ENCODE measurements around the gene SNX8.

SNX8 gene

GRCh38 chr7:2289111-2289586 lies 25.1 kb downstream of the SNX8 start:
- DNase-seq = peak; percentile 91

- DNase-seq = no peak
Observed at GRCh38 chr7:2288503-2288902, 25.7 kb downstream of the SNX8 start.

GRCh38 chr7:2287745-2288144 lies 26.5 kb downstream of the SNX8 start:
- DNase-seq = no peak

- DNase-seq = no peak
Observed at GRCh38 chr7:2283074-2283473, 31.2 kb downstream of the SNX8 start.

- no peak for DNase-seq
Observed at GRCh38 chr7:2282185-2282751, 32.0 kb downstream of the SNX8 start.

- peak; percentile 80 for DNase-seq
Observed at GRCh38 chr7:2281541-2281940, 32.7 kb downstream of the SNX8 start.

- DNase-seq = no peak
Observed at GRCh38 chr7:2280424-2280823, 33.8 kb downstream of the SNX8 start.

GRCh38 chr7:2279896-2280295 lies 34.3 kb downstream of the SNX8 start:
- DNase-seq = peak; percentile 67

- DNase-seq = peak; percentile 9
Observed at GRCh38 chr7:2278026-2278425, 36.2 kb downstream of the SNX8 start.

GRCh38 chr7:2276107-2276506 lies 38.1 kb downstream of the SNX8 start:
- no peak for DNase-seq

GRCh38 chr7:2275101-2275500 lies 39.1 kb downstream of the SNX8 start:
- no peak for DNase-seq

- peak; percentile 14 for DNase-seq
Observed at GRCh38 chr7:2274666-2275065, 39.6 kb downstream of the SNX8 start.

- no peak for DNase-seq
Observed at GRCh38 chr7:2273866-2274265, 40.4 kb downstream of the SNX8 start.

GRCh38 chr7:2272031-2272430 lies 42.2 kb downstream of the SNX8 start:
- DNase-seq = no peak

GRCh38 chr7:2271273-2272026 lies 42.8 kb downstream of the SNX8 start:
- no peak for DNase-seq

- peak; percentile 13 for DNase-seq
Observed at GRCh38 chr7:2270495-2270894, 43.7 kb downstream of the SNX8 start.

GRCh38 chr7:2269991-2270460 lies 44.2 kb downstream of the SNX8 start:
- peak; percentile 11 for DNase-seq

GRCh38 chr7:2269089-2269990 lies 44.9 kb downstream of the SNX8 start:
- peak; percentile 18 for DNase-seq

- DNase-seq = peak; percentile 9
Observed at GRCh38 chr7:2266911-2267310, 47.3 kb downstream of the SNX8 start.

- DNase-seq = no peak
Observed at GRCh38 chr7:2264158-2264557, 50.1 kb downstream of the SNX8 start.

GRCh38 chr7:2263176-2263575 lies 51.1 kb downstream of the SNX8 start:
- no peak for DNase-seq

- DNase-seq = no peak
Observed at GRCh38 chr7:2261611-2262010, 52.6 kb downstream of the SNX8 start.

- no peak for DNase-seq
Observed at GRCh38 chr7:2260820-2261219, 53.4 kb downstream of the SNX8 start.

All from right hindlimb (tissue), 1 donor.